Transverse colon (tissue), 4 donors: Measurements from ENCODE around the gene DCAF8L1. TPM values are rescaled to one million over a fixed set of nuclear protein-coding genes. Genes with fewer than 3 reads are reported as not detected.

Experiments
- DNase-seq: peaks from one replicate; pipeline ENCODE4 v3.0.0-alpha.2; 2019
- H3K27ac ChIP-seq, 4 donors: fragments of 200-600 bp; sonication (generic); 2 replicates each; pipeline ENCODE4 v1.5.1; 2016 to 2018; ENCODE audit warnings: inconsistent platforms in 4 of 4
- H3K27me3 ChIP-seq: fragments of 200-600 bp; sonication (generic); 2 replicates; pipeline ENCODE4 v1.5.1; 2017; ENCODE audit warnings: inconsistent platforms
- H3K36me3 ChIP-seq, 4 donors: fragments of 200-600 bp; sonication (generic); 2 replicates each; pipeline ENCODE4 v1.5.1; 2017 to 2019; ENCODE audit warnings: inconsistent platforms in 4 of 4
- H3K4me1 ChIP-seq, 4 donors: fragments of 200-600 bp; sonication (generic); 2 replicates each; pipeline ENCODE4 v1.5.1; 2017 to 2020; ENCODE audit warnings: inconsistent platforms in 4 of 4
- H3K4me3 ChIP-seq, 4 donors: fragments of 200-600 bp; sonication (generic); 1 replicate in 1 of 4; 2 replicates in 3 of 4; pipeline versions ENCODE4 v1.5.1 to v1.6.1; 2017 to 2019; ENCODE audit warnings: inconsistent platforms in 4 of 4
- H3K9me3 ChIP-seq, 2 donors: fragments of 200-600 bp; sonication (generic); 2 replicates each; pipeline ENCODE4 v1.5.1; 2017 to 2019; ENCODE audit warnings: inconsistent platforms in 2 of 2
- CTCF ChIP-seq, 5 experiments: fragments of 200-600 bp in 3 of 5; fragments of 450-650 bp in 2 of 5; sonication (generic) in 3 of 5; IDR thresholded peaks; 1 replicate in 2 of 5; 2 replicates in 3 of 5; pipeline ENCODE4 v1.5.1; 2016 to 2017; ENCODE audit warnings: antibody characterized with exemption in 5 of 5, inconsistent platforms in 3 of 5, mild to moderate bottlenecking in 2 of 5, moderate library complexity in 1 of 5
- EP300 ChIP-seq: sonication (generic); formaldehyde crosslinking; IDR thresholded peaks from one replicate; pipeline ENCODE4 v1.6.1; 2017; ENCODE audit warnings: antibody characterized with exemption, low read depth
- POLR2A ChIP-seq: fragments of 450-650 bp; IDR thresholded peaks from one replicate; pipeline ENCODE4 v1.6.1; 2016; ENCODE audit warnings: antibody characterized with exemption, mild to moderate bottlenecking, moderate library complexity
- POLR2AphosphoS5 ChIP-seq, 3 donors: sonication (generic); formaldehyde crosslinking; IDR thresholded peaks; one replicate each; pipeline ENCODE4 v1.6.1; 2016; ENCODE audit warnings: antibody characterized with exemption in 3 of 3
- WGBS, 2 donors: methylation state at CpG; one replicate each; pipeline ENCODE4 v1.1.5; 2018; ENCODE audit warnings: low coverage in 1 of 2; 5-methylcytosine and 5-hydroxymethylcytosine counted together
- in situ Hi-C, 4 donors: fragments of 200-750 bp; cut with MboI; loops; one replicate each; pipeline versions ENCODE4 v1.15.0 to v1.15.1; 2017; ENCODE audit warnings: low sequenced_read_pairs in 3 of 4, low pct_ligation_motif_present in 1 of 4, low pct_unique_long_range_greater_than_20kb in 1 of 4
- intact Hi-C: fragments of 100-400 bp; cut with DNase I; formaldehyde crosslinking; loops from one replicate; pipeline ENCODE4 v1.15.1; 2023; ENCODE audit warnings: low total_unique reads
- total RNA-seq, 4 donors: library from RNA; depleted of rRNA; stranded (reverse); fragments of >200 nt; gene quantifications; one replicate each; pipeline ENCODE4 v1.1.0, GENCODE V29; 2016

The DCAF8L1 gene
- total RNA-seq, 4 donors from 2014 or later, result not detected

DNA sequence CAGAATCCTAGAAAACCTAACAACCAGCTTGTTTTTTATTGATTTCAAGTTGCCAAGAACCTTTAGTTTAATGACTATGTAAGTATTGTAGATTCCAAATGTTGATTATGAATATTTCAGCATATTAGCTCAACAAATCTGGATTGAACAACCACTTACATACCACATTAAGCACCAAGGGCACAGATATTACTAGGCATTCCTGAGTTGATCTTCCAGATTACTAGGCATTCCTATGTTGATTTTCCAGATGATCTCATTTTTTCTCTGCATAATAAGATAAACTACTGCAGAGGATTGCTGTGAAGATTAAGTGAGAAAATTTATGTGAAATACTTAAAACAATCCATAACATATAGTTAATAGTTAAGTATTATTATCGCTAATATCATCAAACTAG, 17.4 kb upstream of the DCAF8L1 start:
- Histone ChIP-seq H3K27me3 (no peaks in the 10 kb centered on the region), H3K4me1 (peaks cover 0 to 10% (median 0%) of the 10 kb centered on the region in 4 donors), H3K4me3 (no peak overlapping the region), H3K36me3 (no peaks in the 10 kb centered on the region), H3K27ac (no peak overlapping the region), H3K9me3 (no peaks in the 10 kb centered on the region)
- no peak for DNase-seq
- TF ChIP-seq EP300 (no peak), POLR2AphosphoS5 (IDR thresholded peaks at IDR 0.05) (no peak), CTCF (IDR thresholded peaks at IDR 0.05) (no peak), POLR2A (no peak)
- WGBS, 2 donors, result 60 to 71% methylated on average over 1 of the region's 1 CpG
- intact Hi-C loops (no loop called here), in situ Hi-C loops (no loop called here)

- 54% methylated on average over 2 of the region's 2 CpGs; no CpG with 5 or more reads in 1 of the 2 donors for WGBS, 2 donors
- TF ChIP-seq EP300, result no peak
- TF ChIP-seq POLR2A, result no peak
- no peak for TF ChIP-seq POLR2AphosphoS5 (IDR thresholded peaks at IDR 0.05)
- no peak for TF ChIP-seq CTCF (IDR thresholded peaks at IDR 0.05)
- intact Hi-C loops, result no loop called here
- in situ Hi-C loops, result no loop called here
- Histone ChIP-seq H3K4me3 (no peak overlapping the region), H3K4me1 (peaks cover 0 to 10% (median 0%) of the 10 kb centered on the region in 4 donors), H3K27me3 (no peaks in the 10 kb centered on the region), H3K9me3 (no peaks in the 10 kb centered on the region), H3K27ac (no peak overlapping the region), H3K36me3 (no peaks in the 10 kb centered on the region)
- DNase-seq, result no peak
Measured at GRCh38 chrX:27997622-27998021, 16.4 kb upstream of the DCAF8L1 start.

DNA sequence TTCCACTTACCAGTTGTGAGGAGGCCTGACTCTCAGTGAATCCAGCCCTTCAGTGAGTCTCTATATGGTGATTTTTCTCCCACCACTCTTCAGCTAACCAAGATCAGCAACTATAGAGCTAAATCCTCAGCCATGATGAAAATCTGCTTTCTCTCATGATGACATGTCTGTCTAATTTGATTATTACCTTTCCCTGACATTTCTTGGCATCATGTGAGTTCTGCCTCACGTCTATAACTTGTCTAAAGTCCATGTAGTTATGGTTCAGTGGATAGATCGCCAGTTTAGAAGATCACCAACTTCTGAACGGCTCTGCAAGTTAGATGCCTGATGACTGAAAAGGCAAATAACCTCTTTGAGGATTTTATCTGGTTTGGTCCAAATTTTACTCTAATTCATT, 14.9 kb upstream of the DCAF8L1 start:
- no peak overlapping the region for H3K4me3 ChIP-seq
- TF ChIP-seq EP300, result no peak
- TF ChIP-seq POLR2AphosphoS5 (IDR thresholded peaks at IDR 0.05), result no peak
- no peaks in the 10 kb centered on the region for H3K9me3 ChIP-seq
- H3K27me3 ChIP-seq, result no peaks in the 10 kb centered on the region
- peaks cover 0 to 10% (median 0%) of the 10 kb centered on the region in 4 donors for H3K4me1 ChIP-seq
- DNase-seq, result no peak
- 37% methylated on average over 3 of the region's 3 CpGs; no CpG with 5 or more reads in 1 of the 2 donors for WGBS, 2 donors
- intact Hi-C loops (no loop called here), in situ Hi-C loops (no loop called here)
- no peaks in the 10 kb centered on the region for H3K36me3 ChIP-seq
- H3K27ac ChIP-seq, result no peak overlapping the region

- no peak for TF ChIP-seq EP300
- TF ChIP-seq CTCF (IDR thresholded peaks at IDR 0.05), result no peak
- no peak for TF ChIP-seq POLR2AphosphoS5 (IDR thresholded peaks at IDR 0.05)
- TF ChIP-seq POLR2A, result no peak
- Histone ChIP-seq H3K27ac (no peak overlapping the region), H3K27me3 (no peaks in the 10 kb centered on the region), H3K36me3 (no peaks in the 10 kb centered on the region), H3K4me1 (peaks cover 0 to 10% (median 0%) of the 10 kb centered on the region in 4 donors), H3K9me3 (no peaks in the 10 kb centered on the region), H3K4me3 (no peak overlapping the region)
- in situ Hi-C loops (no loop called here), intact Hi-C loops (no loop called here)
- no peak for DNase-seq
- WGBS, 2 donors, result 72% methylated on average over 3 of the region's 3 CpGs; no CpG with 5 or more reads in 1 of the 2 donors
Measured at GRCh38 chrX:27995611-27996010, 14.4 kb upstream of the DCAF8L1 start.
